Osteoblast (primary cell): ENCODE measurements around the gene PAQR6. TPM values are rescaled to one million over a fixed set of nuclear protein-coding genes. Genes with fewer than 3 reads are reported as not detected.

ENCODE experiments used
- DNase-seq: peaks from one replicate; pipeline ENCODE4 v3.0.0; 2011; ENCODE audit warnings: low spot score, mixed read lengths; ENCODE audit not compliant: insufficient read length; ENCODE audit errors: missing footprints
- H2AFZ ChIP-seq: 2 replicates; pipeline ENCODE4 v1.6.0; 2011; ENCODE audit warnings: mild to moderate bottlenecking, low read length
- H3K27ac ChIP-seq: 2 replicates; pipeline ENCODE4 v1.5.1; 2011; ENCODE audit warnings: mild to moderate bottlenecking, low read depth, low read length, moderate library complexity
- H3K27me3 ChIP-seq: 2 replicates; pipeline ENCODE4 v1.6.0; 2012; ENCODE audit warnings: mild to moderate bottlenecking, control low read depth, inconsistent platforms, low read length, moderate library complexity; ENCODE audit not compliant: insufficient read depth
- H3K36me3 ChIP-seq: 2 replicates; pipeline ENCODE4 v1.5.1; 2011; ENCODE audit warnings: mild to moderate bottlenecking, low read length, control low read depth, moderate library complexity; ENCODE audit not compliant: insufficient read depth
- H3K4me1 ChIP-seq: 2 replicates; pipeline ENCODE4 v1.5.1; 2011; ENCODE audit warnings: mild to moderate bottlenecking, low read length, control low read depth, moderate library complexity; ENCODE audit not compliant: insufficient read depth
- H3K4me2 ChIP-seq: 2 replicates; pipeline ENCODE4 v1.6.0; 2011; ENCODE audit warnings: mild to moderate bottlenecking, low read length; ENCODE audit not compliant: insufficient read depth
- H3K4me3 ChIP-seq: fragments of 200-600 bp; sonication (generic); 3 replicates; pipeline ENCODE4 v1.5.1; 2012; ENCODE audit warnings: mild to moderate bottlenecking, low read length, inconsistent platforms; ENCODE audit not compliant: insufficient read depth
- H3K79me2 ChIP-seq: 2 replicates; pipeline ENCODE4 v1.6.0; 2012; ENCODE audit warnings: mild to moderate bottlenecking, low read length, control low read depth, inconsistent platforms; ENCODE audit not compliant: insufficient read depth
- H3K9me3 ChIP-seq: 2 replicates; pipeline ENCODE4 v1.5.1; 2011; ENCODE audit warnings: low read depth, low read length, control low read depth
- H4K20me1 ChIP-seq: 2 replicates; pipeline ENCODE4 v1.6.0; 2012; ENCODE audit warnings: mild to moderate bottlenecking, low read length, control low read depth; ENCODE audit not compliant: insufficient read depth
- total RNA-seq: library from RNA; depleted of rRNA; stranded (reverse); fragments of >200 nt; gene quantifications from 2 replicates; pipeline ENCODE4 v1.2.3, GENCODE V29; 2012
- TF ChIP-seq, protein P1 (sequence below): IDR thresholded peaks from 2 replicates; pipeline ENCODE4 v1.5.1; 2011; ENCODE audit warnings: mild to moderate bottlenecking, low read depth, low read length, moderate library complexity; ENCODE audit errors: extremely low read depth

PAQR6 gene
- total RNA-seq, 1 donor, result 0.36 TPM

GRCh38 chr1:156291226-156292061 lies 43.6 kb upstream of the PAQR6 start:
- H4K20me1 ChIP-seq, result no peaks in the 10 kb centered on the region
- H3K27ac ChIP-seq, result peak overlapping the region; percentile 66
- no peaks in the 10 kb centered on the region for H3K27me3 ChIP-seq
- H3K79me2 ChIP-seq, result peaks cover 32% of the 10 kb centered on the region
- peaks cover 18% of the 10 kb centered on the region for H3K36me3 ChIP-seq
- peak overlapping the region; percentile 92 for H3K4me2 ChIP-seq
- DNase-seq, result peak; percentile 97
- TF ChIP-seq, protein P1, sequence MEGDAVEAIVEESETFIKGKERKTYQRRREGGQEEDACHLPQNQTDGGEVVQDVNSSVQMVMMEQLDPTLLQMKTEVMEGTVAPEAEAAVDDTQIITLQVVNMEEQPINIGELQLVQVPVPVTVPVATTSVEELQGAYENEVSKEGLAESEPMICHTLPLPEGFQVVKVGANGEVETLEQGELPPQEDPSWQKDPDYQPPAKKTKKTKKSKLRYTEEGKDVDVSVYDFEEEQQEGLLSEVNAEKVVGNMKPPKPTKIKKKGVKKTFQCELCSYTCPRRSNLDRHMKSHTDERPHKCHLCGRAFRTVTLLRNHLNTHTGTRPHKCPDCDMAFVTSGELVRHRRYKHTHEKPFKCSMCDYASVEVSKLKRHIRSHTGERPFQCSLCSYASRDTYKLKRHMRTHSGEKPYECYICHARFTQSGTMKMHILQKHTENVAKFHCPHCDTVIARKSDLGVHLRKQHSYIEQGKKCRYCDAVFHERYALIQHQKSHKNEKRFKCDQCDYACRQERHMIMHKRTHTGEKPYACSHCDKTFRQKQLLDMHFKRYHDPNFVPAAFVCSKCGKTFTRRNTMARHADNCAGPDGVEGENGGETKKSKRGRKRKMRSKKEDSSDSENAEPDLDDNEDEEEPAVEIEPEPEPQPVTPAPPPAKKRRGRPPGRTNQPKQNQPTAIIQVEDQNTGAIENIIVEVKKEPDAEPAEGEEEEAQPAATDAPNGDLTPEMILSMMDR, result no peak
- H3K9me3 ChIP-seq, result no peaks in the 10 kb centered on the region
- peaks cover 24% of the 10 kb centered on the region for H3K4me1 ChIP-seq
- H3K4me3 ChIP-seq, result peak overlapping the region; percentile 86
- peak overlapping the region; percentile 99 for H2AFZ ChIP-seq

- no peak for DNase-seq
- Histone ChIP-seq H3K27me3 (no peaks in the 10 kb centered on the region), H3K4me1 (peaks cover 18% of the 10 kb centered on the region), H3K9me3 (no peaks in the 10 kb centered on the region), H3K79me2 (peaks cover 23% of the 10 kb centered on the region), H3K36me3 (peaks cover 18% of the 10 kb centered on the region), H2AFZ (no peak overlapping the region), H3K4me2 (no peak overlapping the region), H4K20me1 (no peaks in the 10 kb centered on the region), H3K27ac (no peak overlapping the region), H3K4me3 (no peak overlapping the region)
- TF ChIP-seq, protein P1, result no peak
Measured at GRCh38 chr1:156289857-156290256, 42.0 kb upstream of the PAQR6 start.

- Histone ChIP-seq H4K20me1 (peaks cover 11% of the 10 kb centered on the region), H3K27ac (no peak overlapping the region), H3K4me1 (peaks cover 31% of the 10 kb centered on the region), H3K9me3 (no peaks in the 10 kb centered on the region), H3K27me3 (no peaks in the 10 kb centered on the region), H3K79me2 (peaks cover 19% of the 10 kb centered on the region), H2AFZ (no peak overlapping the region), H3K4me2 (no peak overlapping the region), H3K4me3 (no peak overlapping the region), H3K36me3 (peaks cover 11% of the 10 kb centered on the region)
- no peak for DNase-seq
- TF ChIP-seq, protein P1, result no peak
Measured at GRCh38 chr1:156286061-156286460, 38.2 kb upstream of the PAQR6 start.

DNA sequence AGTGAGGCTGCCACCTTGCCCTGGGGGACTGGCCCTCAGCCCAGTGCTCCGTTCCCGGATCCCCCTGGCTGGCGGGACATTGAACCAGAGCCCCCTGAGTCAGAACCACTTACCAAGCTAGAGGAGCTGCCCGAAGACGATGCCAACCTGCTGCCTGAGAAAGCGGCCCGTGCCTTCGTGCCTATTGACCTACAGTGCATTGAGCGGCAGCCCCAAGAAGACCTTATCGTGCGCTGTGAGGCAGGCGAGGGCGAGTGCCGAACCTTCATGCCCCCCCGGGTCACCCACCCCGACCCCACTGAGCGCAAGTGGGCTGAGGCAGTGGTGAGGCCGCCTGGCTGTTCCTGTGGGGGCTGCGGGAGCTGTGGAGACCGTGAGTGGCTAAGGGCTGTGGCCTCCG lies 37.6 kb upstream of the PAQR6 start:
- Histone ChIP-seq H4K20me1 (peaks cover 17% of the 10 kb centered on the region), H3K4me1 (peaks cover 31% of the 10 kb centered on the region), H3K36me3 (peaks cover 11% of the 10 kb centered on the region), H2AFZ (no peak overlapping the region), H3K4me3 (no peak overlapping the region), H3K9me3 (no peaks in the 10 kb centered on the region), H3K4me2 (no peak overlapping the region), H3K27ac (no peak overlapping the region), H3K27me3 (no peaks in the 10 kb centered on the region), H3K79me2 (peaks cover 23% of the 10 kb centered on the region)
- no peak for DNase-seq
- TF ChIP-seq, protein P1, result no peak
